ENCODE data around the gene FPR1.
"Not testable (repeated sequence)": the region's sequence is repeated elsewhere in the genome, so short reads cannot be mapped to it uniquely, and the experiment has no call there.

FPR1 gene

DNA sequence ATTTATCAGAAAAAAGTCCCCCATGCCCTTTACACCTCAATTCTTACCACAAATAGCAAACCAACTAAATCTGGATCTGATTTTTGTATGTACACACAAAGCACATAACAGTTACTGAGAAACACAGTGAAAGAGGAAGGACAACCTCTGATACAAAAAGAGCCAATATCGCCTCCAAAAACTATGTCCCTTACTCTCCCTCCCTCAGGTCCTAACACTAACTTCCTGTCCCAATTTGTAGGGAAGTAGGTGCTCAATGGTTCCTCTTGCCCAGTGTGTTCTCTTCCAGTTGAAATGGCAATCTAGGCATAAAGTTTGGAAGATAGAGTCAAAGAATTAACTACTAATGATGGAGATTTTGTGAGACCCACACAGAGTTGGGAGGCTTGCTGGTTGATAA is 27.5 kb upstream of the FPR1 start:
- DNase-seq (ENCODE audit: low read depth in 2 of 2): no peak

GRCh38 chr19:51777570-51778462 is 26.1 kb upstream of the FPR1 start:
- peak in 1 of 2 donors; percentile 4 for DNase-seq (ENCODE audit: low read depth in 2 of 2)

DNA sequence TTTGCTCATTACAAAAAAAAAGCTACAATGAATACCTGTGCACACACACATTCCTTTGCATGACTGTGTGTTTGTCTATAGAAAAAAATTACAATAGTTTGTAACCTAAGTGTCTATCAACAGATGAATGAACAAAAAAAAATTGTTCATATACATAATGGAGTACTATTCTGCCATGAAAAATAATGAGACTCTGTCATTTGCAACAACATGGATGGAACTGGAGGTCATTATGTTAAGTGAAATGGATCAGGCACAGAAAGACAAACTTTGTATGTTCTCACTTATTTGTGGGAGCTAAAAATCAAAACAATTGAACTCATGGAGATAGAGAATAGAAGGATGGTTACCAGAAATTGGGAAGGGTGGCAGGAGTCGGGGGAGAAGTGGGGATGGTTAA is 24.9 kb upstream of the FPR1 start:
- DNase-seq (ENCODE audit: low read depth in 2 of 2): not testable (repeated sequence)

GRCh38 chr19:51772977-51773376 is 21.3 kb upstream of the FPR1 start:
- no peak for DNase-seq (ENCODE audit: low read depth in 2 of 2)

DNA sequence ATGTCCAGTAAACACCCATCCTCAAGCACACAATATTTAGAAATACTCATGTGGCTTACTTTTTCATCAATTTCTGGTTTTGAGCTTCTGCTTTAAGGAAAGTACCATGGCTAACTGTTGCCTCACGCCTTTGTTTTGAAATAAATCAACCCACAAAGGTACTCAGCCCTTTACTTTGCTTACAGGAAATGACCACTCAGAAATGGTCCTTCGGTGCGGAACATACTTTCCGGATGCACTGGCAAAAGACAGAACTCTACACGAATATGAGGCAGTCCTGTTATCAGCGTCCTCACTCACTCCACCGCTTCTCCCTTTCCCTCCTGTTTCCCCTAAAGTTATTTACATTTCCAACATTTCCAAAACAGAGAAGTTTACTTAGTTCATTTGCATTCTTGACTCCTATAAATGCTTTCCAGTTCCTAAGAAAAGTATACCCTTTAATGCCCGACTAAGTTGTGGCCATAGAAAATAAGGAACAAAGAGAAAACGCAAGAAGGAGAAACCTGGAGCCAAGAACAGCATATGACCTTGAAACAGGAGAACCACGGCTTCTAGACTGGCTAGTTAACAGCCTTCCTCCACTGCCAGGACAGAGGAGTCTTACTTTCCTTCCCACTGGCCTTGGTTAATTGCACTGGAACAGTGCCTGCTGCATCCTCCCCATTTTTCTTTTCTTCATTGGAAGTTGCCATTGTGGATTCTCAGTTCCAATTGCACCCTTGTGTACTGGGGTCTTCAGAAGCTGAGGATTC is 19.9 kb upstream of the FPR1 start:
- no peak for DNase-seq (ENCODE audit: low read depth in 2 of 2)

GRCh38 chr19:51766461-51766860 is 14.8 kb upstream of the FPR1 start:
- DNase-seq (ENCODE audit: low read depth in 2 of 2): no peak

DNA sequence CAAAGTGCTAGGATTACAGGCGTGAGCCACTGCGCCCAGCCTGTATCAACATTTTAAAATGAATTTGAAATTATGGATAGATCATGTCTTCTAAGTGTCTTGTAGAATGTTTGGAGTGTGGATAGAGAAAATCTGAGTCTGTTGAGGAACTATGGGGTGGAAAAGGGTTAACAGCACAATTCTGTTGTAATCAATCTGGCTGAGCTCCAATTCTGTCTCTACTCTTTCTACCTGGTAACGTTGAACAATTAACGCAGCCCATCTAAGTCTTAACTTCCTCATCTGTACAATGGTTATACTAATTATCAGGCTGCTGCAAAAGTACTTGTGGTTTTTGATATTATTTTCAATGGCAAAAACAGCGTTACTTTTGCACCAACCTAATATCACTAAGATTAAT is 13.4 kb upstream of the FPR1 start:
- DNase-seq (ENCODE audit: low read depth in 2 of 2): no peak

GRCh38 chr19:51761696-51762095 is 10.0 kb upstream of the FPR1 start:
- no peak for DNase-seq (ENCODE audit: low read depth in 2 of 2)

GRCh38 chr19:51760697-51761356 is 9.1 kb upstream of the FPR1 start, which contains the start of gene FPR2:
Gene FPR2 (plus strand): TSS chr19:51761180. CDS start chr19:51768659, 7,479 bp downstream.
- DNase-seq (ENCODE audit: low read depth in 2 of 2): no peak

GRCh38 chr19:51755571-51755970 is 3.9 kb upstream of the FPR1 start:
- no peak for DNase-seq (ENCODE audit: low read depth in 2 of 2)

DNA sequence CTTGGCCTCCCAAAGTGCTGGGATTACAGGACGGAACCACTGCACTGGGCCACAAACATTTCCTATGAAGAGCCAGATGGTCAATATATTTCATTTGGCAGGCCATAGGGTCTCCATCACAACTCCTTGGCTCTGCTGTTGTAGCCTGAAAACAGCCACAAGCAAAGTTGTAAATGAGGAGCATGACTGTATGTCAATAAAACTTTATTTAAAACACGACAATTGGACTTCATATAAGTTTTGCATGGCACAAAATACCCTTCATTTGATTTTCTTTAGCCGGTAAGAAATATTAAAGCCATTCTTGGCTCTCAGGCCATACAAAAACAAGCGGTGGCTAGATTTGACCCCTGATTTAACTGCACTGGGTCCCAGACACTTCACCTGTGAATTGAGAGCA is 3.1 kb upstream of the FPR1 start:
- no peak for DNase-seq (ENCODE audit: low read depth in 2 of 2)

DNA sequence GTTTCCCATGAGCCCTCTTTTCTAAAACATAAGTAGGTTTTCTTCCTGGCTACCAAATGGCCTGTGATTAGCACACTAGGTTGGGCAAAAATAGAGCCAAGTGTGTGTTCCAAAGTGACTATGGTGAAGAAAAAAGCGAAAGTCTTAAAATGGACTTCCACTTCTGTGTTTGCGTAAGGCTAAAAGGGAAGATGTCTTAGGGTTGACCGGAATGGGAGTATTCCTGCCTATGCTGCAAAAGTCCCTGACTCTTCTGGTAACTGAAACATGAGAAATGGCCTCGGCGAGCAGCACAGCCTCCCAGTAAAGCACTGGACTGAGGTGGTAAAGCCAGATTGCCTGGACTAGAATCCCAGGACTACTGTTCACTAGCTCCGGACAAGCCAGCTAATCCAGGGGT is 2.4 kb upstream of the FPR1 start:
- DNase-seq (ENCODE audit: low read depth in 2 of 2): no peak

- DNase-seq (ENCODE audit: low read depth in 2 of 2): no peak
Measured at GRCh38 chr19:51750400-51751094, 1.1 kb downstream of the FPR1 start.

GRCh38 chr19:51749979-51750378 is 1.7 kb downstream of the FPR1 start:
- DNase-seq (ENCODE audit: low read depth in 2 of 2): no peak

- no peak for DNase-seq (ENCODE audit: low read depth in 2 of 2)
Measured at GRCh38 chr19:51746731-51747130, 4.9 kb downstream of the FPR1 start.

GRCh38 chr19:51743405-51743804 is 8.3 kb downstream of the FPR1 start:
- DNase-seq (ENCODE audit: low read depth in 2 of 2): no peak

DNA sequence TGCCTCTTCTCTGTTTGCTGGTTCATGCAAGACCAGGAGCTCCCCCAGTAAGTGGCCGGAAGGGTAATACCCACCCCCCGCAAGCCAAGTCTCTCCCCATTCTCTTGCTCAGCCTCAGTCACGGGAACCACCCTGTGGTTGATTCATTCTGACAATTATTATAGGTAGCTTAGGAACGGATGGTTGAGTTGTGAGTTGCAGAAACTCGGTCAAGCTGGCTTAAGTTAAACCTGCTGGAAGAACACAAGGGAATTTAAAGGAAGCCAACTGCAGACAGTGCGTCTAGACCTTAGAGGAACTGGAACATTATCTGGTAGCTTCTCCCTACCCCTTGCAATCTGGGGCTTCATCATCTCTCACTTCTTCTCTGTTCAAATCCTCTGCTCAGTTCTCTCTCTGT is 8.9 kb downstream of the FPR1 start:
- no peak for DNase-seq (ENCODE audit: low read depth in 2 of 2)

- DNase-seq (ENCODE audit: low read depth in 2 of 2): no peak
Measured at GRCh38 chr19:51740356-51740755, 11.3 kb downstream of the FPR1 start.

DNA sequence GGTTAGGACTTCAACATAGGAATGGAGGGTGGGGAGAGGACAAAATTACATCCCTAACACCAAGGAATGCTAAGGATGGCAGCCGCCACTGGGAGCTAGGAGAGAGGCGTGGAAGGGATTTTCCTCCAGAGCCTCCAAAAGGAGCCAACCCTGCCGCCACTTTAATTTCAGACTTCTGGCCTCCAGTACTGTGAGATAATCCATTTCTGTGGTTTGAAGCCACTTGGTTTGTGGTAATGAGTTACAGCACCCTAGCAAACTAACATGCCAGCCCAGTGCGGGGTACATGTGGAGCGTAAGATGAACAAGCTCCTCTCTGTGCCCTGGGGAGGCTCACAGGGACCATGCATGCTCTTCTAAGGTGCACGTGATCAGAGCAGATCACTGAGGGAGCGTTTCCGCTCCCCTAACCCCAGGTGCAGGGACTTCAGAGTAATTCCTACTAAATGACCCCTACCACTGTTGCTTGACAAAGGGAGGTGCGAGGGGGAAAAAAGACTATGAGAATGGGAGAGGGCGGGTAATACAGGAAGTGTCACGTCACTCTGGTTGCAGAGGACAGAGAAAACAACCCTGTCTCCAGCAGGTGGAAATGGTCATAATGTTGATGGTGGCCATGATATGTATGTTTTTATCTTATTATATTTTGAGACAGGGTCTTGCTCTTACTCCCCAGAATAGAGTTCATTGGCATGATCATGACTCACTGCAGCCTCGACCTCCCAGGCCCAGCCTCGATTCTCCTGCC is 12.0 kb downstream of the FPR1 start:
- no peak for DNase-seq (ENCODE audit: low read depth in 2 of 2)

DNA sequence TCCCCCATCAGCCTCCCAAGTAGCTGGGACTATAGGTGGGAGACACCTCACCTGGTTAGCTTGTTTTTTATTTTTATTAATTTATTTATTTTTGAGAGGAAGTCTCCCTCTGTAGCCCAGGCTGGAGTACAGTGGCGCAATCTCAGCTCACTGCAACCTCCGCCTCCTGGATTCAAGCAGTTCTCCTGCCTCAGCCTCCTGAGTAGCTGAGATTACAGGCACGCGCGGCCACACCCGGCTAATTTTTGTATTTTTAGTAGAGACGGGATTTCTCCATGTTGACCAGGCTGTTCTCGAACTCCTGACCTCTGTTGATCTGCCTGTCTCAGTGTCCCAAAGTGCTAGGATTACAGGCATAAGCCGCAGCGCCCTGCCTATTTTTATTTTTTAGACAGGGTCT is 13.2 kb downstream of the FPR1 start:
- not testable (repeated sequence) for DNase-seq (ENCODE audit: low read depth in 2 of 2)

DNA sequence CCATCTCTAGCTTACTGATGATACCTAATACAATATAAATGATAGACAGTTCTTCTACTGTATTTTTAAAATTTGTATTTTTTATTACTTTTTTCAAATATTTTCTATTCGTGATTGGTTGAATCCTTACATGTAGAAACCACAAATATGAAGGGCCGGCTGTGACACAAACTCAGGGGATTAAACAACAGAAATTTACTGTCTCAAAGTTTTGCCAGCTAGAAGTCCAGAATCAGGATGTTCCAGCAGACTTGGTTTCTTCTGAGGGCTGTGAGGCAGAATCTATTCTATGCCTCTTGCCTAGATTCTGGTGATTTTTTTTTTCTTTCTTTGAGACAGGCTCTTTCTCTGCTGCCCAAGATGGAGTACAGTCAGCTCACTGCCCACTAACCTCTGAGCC is 13.8 kb downstream of the FPR1 start:
- no peak for DNase-seq (ENCODE audit: low read depth in 2 of 2)
